Astrocyte of the hippocampus (primary cell): ENCODE measurements around the gene TIMM9.
"Not testable (repeated sequence)": the region's sequence is repeated elsewhere in the genome, so short reads cannot be mapped to it uniquely, and the experiment has no call there.

Experiments
- DNase-seq: peaks from one replicate; pipeline ENCODE4 v3.0.0; 2011; ENCODE audit warnings: low read depth, low spot score

The TIMM9 gene, protein sequence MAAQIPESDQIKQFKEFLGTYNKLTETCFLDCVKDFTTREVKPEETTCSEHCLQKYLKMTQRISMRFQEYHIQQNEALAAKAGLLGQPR

GRCh38 chr14:58427281-58428117 is at the start of gene TIMM9, which contains the start of gene KIAA0586:
Gene TIMM9 (minus strand): TSS chr14:58427531. CDS start chr14:58411945, 15,586 bp downstream.
Gene KIAA0586 (plus strand): TSS chr14:58427719. CDS start chr14:58428265, 546 bp downstream.
- DNase-seq, result peak; percentile 98

DNA sequence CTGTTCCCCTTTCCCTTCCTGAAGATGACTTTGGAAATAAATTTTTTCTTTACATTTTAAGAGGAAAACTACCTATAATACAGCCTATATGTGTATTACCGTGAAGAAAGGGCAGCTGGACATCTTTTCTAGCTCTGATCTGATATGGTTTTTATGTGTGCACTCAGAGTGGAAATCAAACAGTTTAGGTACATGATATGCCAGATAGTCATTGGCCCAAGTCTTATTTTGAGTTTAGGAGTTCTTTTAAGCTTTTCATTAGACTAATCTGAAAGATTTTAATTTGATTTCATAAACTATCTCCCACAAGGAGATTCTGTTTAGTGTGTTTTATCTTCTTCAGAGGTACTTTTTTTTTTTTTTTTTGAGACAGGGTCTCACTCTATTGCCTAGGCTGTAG is 49.0 kb upstream of the TIMM9 start:
- DNase-seq, result no peak

DNA sequence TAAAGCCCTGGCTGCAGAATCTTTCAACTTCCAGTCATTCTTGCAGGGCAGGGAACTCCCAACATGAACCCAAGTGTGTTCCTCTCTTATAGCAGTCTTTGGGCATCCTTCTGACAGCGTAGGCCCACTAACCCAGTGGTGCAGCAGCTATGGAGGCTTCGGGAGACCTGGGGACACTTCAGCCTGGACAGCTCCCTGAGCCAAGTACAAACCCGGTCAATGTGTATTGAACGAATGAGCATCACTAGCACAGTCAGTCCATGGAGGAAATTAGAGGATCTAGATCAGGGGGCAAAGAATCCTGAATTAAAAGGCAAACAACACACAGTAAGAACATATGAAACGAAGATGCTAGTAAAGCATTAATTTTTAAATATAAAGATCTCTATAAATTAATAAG is 42.0 kb upstream of the TIMM9 start:
- DNase-seq, result no peak

DNA sequence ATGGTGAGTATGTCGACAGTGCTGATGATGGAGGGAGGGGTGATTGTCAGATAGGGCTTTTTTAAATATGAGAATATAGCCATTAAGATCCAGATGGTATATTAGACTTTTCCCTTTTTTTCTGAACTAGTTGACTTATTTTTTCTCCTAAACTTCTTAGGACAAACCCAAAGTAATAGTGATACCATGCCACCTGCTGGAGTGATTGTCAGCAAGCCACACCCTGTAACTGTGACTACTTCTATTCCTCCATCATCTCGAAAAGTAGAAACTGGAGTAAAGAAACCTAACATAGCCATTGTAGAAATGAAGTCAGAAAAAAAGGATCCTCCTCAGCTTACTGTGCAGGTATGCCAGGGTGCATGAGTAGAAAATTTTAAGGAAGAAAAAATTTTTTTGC is 40.2 kb upstream of the TIMM9 start:
- no peak for DNase-seq

GRCh38 chr14:58466459-58466858 is 39.1 kb upstream of the TIMM9 start:
- no peak for DNase-seq

DNA sequence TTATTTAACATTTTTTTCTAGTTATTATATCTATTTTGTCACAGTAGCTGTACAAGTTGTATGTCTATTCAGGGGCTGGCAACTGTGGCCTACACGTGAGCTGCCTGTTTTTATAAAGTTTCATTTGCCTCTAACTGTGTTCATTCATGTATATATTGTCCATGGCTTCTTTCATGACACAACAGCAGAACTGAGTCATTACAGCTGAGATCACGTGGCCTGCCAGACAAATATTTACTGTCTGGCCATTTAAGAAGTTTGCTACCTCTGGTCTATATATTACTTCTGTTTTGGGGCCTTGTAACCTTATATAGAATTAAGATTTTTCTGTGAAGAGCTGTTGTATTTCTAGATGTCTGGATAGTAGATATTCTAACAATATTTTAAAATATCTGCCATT is 38.1 kb upstream of the TIMM9 start:
- peak; percentile 53 for DNase-seq

DNA sequence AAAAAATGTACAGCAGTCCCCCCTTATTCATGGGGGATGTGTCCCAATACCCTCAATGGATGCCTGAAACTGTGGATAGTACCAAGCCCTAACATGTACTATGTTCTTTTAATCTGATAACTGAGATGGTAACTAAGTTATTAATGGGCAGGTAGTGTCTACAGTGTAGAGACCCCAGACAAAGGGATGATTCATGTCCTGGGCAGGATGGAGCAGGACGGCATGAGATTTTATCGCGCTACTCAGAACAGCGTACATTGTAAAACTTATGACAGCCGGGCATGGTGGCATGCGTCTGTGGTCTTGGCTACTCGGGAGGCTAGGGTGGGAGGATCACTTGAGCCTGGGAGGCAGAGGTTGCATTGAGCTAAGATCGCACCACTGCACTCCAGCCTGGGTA is 37.3 kb upstream of the TIMM9 start:
- DNase-seq, result no peak

GRCh38 chr14:58463147-58463546 is 35.8 kb upstream of the TIMM9 start:
- no peak for DNase-seq

DNA sequence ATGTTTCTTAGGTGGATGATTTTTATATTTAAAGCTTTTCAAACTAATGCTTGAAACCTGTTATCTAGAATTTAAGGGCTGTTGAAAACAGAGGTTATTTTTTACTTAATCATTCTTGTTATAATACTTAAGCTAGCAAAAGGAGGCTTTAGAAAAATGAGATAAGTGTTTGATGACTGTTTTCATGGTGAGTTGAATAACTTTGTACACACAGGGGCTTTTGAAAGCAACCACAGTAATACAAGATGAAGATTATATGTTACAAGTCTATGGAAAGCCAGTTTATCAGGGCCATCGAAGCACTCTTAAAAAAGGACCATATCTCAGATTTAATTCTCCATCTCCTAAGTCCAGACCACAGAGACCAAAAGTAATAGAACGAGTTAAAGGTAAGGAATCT is 33.4 kb upstream of the TIMM9 start:
- no peak for DNase-seq

DNA sequence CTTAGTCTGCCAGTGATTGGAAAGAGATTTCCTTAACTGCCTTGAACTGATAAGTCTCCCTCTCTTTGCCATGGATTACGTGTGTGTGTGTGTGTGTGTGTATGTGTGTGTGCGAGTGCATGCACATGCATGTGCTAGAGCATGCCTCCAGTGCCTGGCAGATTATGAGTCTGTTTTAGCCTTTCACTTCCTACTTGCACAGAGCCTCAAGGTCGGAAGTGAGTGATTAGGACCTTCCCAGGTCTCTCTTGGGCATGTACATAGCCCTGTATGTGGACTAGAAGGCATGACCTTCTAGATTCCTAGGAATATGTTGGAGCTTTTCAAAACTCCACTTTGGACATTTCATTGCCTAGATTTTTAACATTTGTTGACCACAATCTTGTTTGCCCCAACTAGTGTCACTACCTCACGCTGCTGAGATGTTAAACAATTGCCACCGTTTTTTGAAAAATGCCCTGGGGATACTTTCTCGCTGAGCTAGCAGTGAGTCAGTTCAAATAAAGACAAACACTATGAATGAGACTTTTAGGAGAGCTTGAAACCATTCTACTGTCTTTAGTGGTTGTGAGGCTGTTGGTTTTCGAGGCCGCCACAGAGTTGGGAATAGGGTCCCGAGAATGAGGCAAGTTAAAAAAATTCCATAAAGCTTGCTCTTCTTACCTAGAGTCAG is 28.4 kb upstream of the TIMM9 start:
- DNase-seq, result peak; percentile 74

DNA sequence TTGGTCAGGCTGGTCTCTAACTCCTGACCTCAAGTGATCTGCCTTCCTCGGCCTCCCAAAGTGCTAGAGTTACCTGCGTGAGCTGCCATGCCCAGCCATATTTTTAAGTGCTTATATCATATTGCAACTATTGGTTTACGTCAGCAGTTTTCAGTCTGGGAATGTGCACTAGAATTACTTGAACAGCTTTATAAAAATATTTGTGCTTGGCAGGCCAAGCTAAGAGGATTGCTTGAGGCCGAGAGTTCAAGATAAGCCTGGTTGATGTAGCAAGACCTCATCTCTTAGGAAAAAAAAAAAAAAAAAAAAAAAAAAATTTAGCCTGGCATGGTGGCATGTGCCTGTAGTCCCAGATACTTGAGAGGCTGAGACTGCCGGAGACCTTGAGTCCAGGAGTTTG is 17.3 kb upstream of the TIMM9 start:
- DNase-seq, result no peak

DNA sequence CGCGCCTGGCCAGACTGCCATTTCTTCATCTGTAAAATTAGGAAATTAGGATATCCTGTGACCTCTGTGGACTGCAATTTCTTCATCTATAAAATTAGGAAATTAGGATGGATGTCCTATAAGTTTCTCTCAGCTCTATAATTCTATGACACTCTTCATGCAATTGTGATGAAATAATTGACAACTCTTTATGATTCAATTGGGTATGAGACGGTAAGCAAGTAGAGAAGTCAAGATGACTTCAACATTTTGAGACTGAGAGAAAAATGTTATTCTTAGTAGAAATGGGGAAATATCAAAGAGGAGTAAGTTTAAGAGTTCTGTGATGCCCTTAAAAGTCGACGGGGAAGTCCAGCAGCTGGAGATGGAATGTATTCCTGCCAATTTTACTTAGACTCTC is 12.1 kb upstream of the TIMM9 start:
- no peak for DNase-seq

- peak; percentile 39 for DNase-seq
Observed at GRCh38 chr14:58430156-58430555, 2.8 kb upstream of the TIMM9 start.

- DNase-seq, result peak; percentile 53
Observed at GRCh38 chr14:58428118-58428683, 870 bp upstream of the TIMM9 start.

GRCh38 chr14:58426670-58427280 is 556 bp downstream of the TIMM9 start:
- DNase-seq, result peak; percentile 81

GRCh38 chr14:58416934-58417333 is 10.4 kb downstream of the TIMM9 start:
- not testable (repeated sequence) for DNase-seq

- DNase-seq, result no peak
Observed at GRCh38 chr14:58415636-58416547, 11.4 kb downstream of the TIMM9 start.

GRCh38 chr14:58414845-58415244 is 12.5 kb downstream of the TIMM9 start:
- DNase-seq, result no peak

- no peak for DNase-seq
Observed at GRCh38 chr14:58408681-58409215, 18.6 kb downstream of the TIMM9 start.

DNA sequence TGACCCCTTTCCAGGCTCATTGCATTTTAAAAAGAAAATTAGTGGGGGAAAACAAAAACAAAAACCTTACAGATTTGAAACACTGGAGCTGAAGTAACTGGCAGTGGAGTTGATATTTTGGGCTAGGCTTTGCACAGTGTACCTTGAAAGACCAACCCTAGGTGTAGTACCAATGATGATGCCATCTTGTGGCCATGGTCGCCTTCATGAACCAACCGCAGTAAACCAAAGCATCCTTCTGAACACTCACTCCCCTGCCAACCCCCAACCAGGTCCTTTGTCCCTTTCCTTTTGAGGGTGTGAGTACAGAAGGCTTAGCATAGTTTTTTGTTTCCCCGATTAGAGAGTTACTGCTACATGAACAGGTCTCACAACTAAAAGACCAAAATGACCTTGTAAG is 25.7 kb downstream of the TIMM9 start:
- no peak for DNase-seq

DNA sequence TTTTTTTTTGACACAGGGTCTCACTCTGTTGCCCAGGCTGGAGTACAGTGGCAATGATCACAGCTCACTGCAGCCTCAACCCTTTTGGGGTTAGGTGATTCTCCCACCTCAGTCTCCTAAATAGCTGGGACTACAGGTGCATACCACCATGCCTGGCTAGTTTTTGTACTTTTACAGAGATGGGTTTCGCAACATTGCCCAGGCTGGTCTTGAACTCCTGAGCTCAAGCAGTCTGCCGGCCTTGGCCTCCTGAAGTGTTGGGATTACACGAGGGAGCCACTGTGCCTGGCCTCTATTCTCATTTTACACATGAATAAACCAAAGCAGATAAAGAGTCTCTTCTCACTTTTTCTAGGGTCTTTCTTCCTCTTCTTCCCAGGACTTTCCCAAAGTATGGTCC is 28.4 kb downstream of the TIMM9 start:
- no peak for DNase-seq
